Stimulated activated CD4-positive, alpha-beta T cell treated with anti-CD3 and anti-CD28 coated beads, Interleukin-2, amount 100 ng/mL, for 4 hours (primary cell): ENCODE measurements around the gene MCRIP2.

Source experiments
- DNase-seq: peaks from one replicate; pipeline ENCODE4 v3.0.0-alpha.2; 2020; ENCODE audit warnings: low read depth

The MCRIP2 gene

DNA sequence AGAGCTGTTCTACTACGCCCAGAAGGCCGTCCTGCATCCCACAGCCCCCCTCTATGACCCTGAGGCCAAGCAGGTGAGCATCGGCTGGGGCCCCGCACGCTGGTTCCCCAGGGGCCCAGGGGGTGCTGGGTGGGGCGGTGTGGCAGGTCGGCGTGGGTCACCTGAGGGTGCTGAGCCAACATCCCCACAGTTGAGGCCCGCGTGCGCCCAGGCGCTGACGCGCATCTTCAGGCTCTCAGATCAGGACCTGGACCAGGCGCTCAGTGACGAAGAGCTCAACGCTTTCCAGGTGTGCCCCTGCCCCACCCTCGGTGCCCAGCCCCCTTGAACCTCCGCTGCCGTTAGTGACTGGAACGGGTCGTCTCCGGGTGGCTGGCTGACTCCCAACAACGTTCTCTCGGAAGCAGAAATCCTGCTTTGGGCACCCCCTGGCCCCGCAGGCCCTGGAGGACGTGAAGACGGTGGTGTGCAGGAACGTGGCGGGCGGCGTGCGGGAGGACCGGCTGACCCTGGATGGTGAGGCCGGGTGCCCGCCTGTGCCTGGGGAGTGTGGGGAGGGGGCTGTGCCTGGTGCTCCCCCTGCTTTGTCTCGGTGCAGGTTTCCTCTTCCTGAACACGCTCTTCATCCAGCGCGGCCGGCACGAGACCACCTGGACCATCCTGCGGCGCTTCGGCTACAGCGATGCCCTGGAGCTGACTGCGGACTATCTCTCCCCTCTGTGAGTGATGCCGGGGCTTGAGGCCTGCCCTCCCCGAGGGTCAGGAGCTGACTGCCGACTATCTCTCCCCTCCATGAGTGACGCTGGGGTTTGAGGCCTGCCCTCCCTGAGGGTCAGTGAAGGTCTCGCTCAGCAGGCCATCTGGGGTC is 29.1 kb downstream of the MCRIP2 start:
- no peak for DNase-seq

DNA sequence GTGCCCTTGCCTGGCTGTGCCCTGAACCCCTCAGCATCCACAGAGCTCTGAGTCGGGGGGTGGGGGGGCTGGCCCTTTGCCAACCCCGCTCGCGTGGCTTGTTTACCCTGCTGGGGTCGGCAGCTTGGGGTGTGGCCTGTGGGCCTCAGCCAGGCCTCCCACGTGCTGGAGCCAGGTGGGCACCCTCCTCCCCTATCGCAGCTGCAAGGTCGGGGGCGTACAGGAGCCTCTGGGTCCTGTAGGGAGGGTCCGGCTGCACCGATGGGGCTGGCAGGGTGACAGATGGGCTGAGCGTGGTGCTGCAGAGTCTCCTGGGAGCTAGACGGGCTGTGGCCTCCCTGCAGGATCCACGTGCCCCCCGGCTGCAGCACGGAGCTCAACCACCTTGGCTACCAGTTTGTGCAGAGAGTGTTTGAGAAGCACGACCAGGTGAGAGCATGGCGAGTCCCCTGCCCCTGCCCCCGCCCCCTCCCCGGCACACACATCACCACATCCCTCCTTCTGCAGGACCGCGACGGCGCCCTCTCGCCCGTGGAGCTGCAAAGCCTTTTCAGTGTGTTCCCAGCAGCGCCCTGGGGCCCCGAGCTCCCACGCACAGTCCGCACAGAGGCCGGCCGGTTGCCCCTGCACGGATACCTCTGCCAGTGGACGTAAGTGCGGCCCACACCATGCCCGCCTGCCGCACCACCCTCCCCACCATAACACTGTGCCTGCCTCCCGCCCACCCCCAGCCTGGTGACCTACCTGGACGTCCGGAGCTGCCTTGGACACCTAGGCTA is 29.9 kb downstream of the MCRIP2 start:
- DNase-seq, result no peak

- no peak for DNase-seq
These were observed 30.7 kb downstream of the MCRIP2 start for GRCh38 chr16:672371-672770.

- DNase-seq, result no peak
These were observed 31.2 kb downstream of the MCRIP2 start for GRCh38 chr16:672851-673250.

- DNase-seq, result no peak
These were observed 31.9 kb downstream of the MCRIP2 start for GRCh38 chr16:673399-673991.

DNA sequence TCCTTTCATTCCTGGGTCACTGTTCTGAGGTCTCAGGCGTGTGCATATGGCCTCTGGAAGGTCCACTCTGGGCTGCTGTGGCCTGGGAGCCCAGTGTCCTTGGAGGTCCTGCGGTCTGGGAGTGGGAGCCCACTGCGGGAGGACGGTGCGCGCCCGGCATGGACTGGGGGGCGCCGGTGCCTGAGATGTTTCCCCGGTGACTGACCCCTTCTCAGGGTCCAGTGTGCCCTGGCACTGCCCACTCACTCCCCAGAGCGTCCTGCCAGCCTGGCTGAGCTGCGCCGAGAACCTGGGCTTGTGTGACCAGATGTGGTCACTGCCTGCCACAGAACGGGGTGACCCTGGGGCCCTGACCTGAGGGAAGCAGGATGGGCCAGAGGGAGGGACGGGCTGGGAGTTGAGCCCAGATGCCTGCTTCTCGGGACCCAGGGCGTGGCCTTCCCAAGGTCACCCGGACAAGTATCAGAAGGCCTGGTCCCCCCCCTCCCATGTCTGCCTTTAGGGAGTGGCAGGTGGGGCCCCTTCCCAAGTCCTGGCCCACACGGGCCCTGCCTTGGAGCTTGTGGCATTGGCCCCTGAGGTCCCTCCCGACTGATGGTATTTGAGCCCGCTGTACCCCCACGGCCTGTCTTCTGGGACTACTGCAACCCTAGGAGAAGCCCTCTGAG is 32.7 kb downstream of the MCRIP2 start:
- DNase-seq, result no peak

GRCh38 chr16:674968-675883 is 33.6 kb downstream of the MCRIP2 start, which contains the start of gene RHBDL1:
RHBDL1 (plus strand) TSS chr16:675671; CDS start chr16:675791, 120 bp downstream.
- DNase-seq, result no peak

- no peak for DNase-seq
These were observed 34.4 kb downstream of the MCRIP2 start for GRCh38 chr16:675884-676564.

DNA sequence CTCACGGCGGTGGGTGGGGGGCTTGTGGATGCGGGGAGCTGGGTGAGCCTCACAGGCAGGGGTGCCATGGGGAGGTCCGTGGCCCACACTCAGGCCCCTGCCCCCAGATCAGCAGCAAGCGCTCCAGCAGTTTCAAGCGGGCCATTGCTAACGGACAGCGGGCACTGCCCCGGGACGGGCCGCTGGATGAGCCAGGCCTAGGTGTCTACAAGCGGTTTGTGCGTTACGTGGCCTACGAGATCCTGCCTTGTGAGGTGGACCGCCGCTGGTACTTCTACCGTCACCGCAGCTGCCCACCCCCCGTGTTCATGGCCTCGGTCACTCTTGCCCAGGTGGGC is 34.9 kb downstream of the MCRIP2 start:
- no peak for DNase-seq

DNA sequence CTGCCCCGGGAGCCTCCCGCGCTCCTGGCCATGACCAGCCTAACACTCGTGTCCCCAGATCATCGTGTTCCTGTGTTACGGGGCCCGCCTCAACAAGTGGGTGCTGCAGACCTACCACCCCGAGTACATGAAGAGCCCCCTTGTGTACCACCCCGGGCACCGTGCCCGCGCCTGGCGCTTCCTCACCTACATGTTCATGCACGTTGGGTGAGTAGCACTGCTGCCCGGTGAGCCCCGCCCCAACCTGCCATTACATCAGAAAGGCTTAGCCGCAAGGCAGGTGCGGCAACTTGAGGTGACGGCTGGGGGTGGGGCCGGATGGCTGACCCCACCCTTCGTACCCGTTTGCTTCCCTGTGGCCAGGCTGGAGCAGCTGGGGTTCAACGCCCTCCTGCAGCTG is 35.3 kb downstream of the MCRIP2 start:
- no peak for DNase-seq

DNA sequence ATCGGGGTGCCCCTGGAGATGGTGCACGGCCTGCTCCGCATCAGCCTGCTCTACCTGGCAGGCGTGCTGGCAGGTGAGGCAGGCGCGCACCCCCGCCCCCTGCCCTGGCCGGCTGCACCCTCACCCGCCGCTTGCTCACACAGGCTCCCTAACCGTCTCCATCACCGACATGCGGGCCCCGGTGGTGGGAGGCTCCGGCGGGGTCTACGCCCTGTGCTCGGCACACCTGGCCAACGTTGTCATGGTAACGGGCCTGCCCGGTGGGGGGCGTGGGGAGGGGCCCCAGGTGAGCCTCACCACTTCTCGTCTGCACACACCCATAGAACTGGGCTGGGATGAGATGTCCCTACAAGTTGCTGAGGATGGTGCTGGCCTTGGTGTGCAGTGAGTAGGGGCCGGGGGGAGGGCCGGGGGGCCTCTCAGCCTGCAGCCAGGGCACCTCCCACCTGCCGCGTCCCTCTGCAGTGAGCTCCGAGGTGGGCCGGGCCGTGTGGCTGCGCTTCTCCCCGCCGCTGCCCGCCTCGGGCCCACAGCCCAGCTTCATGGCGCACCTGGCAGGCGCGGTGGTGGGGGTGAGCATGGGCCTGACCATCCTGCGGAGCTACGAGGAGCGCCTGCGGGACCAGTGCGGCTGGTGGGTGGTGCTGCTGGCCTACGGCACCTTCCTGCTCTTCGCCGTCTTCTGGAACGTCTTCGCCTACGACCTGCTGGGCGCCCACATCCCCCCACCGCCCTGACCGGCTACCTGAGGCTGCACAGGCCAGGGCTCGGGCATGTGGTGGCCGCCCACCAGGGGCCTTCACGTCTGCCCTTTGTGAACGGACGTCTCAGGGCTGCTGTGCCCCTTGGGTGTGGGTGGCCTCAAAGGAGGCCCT is 35.9 kb downstream of the MCRIP2 start:
- no peak for DNase-seq

DNA sequence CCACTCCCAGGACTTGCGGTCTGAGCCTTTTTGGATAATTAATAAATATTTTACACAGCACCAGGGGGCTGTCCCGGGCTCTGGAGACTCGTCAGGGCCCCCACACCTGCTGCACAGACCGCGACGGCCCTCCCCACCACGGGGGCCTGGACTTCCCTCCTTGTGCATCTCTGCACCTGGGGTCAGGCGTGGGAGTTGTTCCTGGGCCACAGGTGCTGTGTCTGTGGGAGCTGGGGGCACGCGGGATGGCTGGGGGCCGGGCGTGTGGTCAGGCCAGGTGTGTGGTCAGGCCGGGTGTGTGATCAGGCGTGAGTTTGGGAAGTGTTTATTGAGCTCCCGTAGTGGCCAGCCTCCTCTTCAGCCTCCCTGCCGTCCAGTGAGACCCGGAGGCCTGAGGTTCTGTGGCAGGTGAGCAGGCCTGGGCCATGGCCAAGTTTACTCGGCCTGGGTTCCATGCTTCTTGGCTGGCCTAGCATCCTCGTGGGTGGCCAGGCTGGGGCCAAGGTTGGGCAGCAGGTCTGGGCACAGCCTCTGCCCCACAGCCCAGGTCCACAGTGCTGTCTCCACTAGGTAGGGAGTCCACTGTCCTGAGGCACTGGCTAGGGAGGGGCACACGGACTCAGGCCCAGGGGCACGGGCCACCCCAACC is 36.7 kb downstream of the MCRIP2 start:
- no peak for DNase-seq

- no peak for DNase-seq
These were observed 37.5 kb downstream of the MCRIP2 start for GRCh38 chr16:678858-679813.

DNA sequence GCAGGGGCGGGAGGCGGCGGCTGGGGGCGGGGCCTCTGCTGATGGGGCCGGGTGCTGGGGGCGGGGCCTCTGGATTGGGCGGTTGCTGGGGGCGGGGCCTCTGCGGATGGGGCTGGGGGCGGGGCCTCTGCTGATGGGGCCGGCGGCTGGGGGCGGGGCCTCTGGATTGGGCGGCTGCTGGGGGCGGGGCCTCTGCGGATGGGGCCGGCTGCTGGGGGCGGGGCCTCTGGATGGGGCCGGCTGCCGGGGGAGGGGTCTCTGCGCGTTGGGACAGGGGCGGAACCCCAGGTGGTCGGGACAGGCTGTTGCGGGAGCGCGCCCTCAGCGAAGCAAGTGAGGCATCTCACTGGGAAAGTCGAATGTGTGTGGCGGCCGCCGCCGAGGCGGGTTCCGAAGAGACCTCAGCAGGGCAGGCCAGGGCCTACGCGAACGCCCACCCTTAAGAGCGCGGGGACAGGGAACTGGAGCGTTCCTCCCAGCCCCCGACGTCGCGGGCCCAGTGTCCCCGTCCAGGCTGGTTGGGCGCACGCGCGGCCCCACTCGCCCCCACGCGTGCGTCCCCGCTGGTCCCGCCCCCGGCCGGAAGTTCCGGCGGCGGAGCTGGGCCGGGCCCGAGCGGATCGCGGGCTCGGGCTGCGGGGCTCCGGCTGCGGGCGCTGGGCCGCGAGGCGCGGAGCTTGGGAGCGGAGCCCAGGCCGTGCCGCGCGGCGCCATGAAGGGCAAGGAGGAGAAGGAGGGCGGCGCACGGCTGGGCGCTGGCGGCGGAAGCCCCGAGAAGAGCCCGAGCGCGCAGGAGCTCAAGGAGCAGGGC is 38.4 kb downstream of the MCRIP2 start, which contains the start of gene STUB1:
Gene STUB1, plus strand, starts transcription at position 597 of the 811 bp plus-strand sequence. Its CDS starts 116 bp downstream, at position 713.
- peak; percentile 80 for DNase-seq

- DNase-seq, result no peak
These were observed 39.0 kb downstream of the MCRIP2 start for GRCh38 chr16:680625-680945.

- no peak for DNase-seq
These were observed 39.5 kb downstream of the MCRIP2 start for GRCh38 chr16:680967-681745.
